ENCODE results near the gene ZNF608.

The ZNF608 gene

DNA sequence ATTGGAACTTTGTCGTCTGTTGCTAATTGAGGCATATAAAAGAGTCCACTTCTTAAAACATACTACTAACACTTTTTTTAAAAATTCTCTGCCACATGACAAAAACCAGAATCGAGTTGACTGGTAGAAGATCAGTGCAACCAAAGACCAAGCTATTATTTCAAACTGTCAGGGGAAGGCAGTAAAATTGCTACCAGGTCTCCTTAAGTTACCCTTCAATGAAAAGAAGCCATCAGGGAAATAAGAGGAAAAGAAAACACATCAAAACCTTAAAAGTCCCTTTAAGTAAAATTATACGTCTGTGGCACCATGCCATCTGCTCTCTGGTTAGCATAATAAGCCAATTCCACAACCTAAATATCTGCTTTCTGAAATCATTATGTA, 9.6 kb downstream of the ZNF608 start:
- no peak for DNase-seq (ENCODE audit: low spot score)

DNA sequence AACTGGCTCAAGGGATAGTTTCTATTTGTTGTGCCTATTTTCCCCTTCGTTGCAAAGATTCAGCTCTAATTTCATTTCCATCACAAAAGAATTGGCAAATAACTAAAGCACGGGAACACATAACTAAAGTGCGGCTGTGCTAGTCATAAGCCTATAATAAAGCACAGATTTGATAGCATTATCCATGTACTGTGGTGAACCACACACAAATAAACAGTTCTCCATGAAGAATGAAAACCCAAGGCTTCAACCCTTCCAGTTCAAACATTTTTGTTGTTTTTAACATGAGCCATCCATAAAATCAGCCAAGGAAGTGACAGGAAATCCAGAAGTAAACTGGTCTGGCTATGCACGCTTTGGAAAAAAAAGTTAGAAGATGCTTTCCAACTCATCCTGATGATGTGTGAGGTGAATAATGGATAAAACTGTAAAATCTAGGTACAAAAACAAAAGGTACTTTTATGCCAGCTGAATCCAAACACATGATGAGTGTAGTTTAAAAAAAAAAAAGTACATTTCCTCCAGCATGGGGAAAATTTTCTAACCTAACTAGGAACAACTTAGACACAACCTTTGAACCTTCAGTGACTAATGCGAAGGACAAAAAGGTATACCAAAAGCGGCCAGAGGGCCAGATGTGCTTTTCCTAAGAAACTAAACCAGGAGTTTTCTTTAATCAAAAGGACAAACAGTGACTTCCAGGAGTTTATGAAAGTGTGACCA, 10.2 kb downstream of the ZNF608 start:
- no peak for DNase-seq (ENCODE audit: low spot score)

DNA sequence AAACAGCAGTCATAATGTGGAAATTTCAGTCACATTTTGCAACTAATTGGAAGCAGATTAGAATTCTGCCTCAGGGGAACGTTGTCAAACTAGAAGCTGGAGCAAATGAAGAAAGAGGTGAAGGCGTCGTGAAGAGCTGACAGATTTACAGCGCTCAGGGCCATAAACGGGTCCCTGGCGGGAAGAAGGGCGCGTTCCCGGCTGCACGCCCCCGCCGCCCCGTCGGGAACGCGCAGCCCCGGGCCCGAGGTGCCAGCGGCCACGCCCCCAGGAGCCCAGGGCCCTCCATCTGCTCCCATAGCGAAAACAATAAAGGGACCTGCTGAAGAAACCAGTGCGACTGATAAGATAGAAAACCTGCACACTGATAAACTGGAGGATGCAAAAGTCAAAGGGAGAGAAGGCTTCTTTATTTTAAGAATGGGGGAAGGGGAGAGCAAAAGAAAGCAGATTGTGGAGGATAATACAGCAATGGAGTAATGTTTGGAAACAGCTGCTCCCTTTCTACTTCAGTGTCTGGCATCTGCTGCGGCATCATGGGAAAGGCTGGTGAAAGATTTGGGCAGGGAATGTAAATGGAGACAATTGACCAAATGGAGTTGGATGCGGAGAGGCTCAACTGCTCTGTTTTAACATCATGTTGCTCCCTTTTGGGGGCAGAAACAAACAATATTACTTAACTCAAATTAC, 11.1 kb downstream of the ZNF608 start:
- no peak for DNase-seq (ENCODE audit: low spot score)

DNA sequence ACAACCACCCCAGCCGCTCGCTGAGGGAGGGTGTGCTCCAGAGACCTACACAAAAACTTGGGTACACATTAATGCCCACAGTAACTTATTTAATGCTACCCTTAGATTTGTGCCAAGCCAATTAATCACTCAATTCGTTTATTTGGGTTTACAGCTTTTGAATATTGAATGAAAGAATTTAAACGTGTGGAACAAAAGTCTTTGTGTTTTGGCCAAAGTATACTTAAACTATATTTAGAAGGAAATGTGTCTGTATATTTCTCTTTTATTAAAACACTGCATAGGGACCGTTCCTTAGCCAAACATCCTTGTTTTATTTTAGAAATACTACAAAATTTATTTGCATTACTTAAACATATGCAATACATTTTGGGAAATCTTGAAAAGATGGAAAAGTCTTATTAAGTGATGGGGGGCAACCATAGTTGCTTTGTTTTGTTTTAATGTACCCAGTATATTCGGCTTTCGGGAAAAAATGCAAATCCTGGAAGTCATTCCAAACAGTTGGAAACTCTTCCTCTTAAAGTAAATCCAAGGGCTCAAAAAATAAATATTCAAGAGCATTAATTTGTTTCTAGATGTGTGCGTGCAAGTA, 11.8 kb downstream of the ZNF608 start:
- DNase-seq (ENCODE audit: low spot score): no peak

DNA sequence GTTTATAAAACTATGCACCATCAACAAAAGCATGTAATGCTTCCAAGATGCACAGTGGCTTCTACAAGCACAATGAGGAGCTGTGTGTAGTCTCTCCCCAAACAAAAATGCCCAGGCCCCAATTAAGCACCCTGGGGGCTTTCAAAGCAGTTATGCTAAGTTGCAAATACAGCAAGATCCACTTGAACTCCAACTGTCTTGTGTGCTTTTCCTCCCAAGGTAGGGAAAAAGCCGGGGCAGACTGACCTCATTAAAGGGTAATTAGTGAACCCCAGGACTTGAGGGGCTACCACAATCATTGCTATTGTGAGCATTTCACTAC, 13.1 kb downstream of the ZNF608 start:
- DNase-seq (ENCODE audit: low spot score): no peak

DNA sequence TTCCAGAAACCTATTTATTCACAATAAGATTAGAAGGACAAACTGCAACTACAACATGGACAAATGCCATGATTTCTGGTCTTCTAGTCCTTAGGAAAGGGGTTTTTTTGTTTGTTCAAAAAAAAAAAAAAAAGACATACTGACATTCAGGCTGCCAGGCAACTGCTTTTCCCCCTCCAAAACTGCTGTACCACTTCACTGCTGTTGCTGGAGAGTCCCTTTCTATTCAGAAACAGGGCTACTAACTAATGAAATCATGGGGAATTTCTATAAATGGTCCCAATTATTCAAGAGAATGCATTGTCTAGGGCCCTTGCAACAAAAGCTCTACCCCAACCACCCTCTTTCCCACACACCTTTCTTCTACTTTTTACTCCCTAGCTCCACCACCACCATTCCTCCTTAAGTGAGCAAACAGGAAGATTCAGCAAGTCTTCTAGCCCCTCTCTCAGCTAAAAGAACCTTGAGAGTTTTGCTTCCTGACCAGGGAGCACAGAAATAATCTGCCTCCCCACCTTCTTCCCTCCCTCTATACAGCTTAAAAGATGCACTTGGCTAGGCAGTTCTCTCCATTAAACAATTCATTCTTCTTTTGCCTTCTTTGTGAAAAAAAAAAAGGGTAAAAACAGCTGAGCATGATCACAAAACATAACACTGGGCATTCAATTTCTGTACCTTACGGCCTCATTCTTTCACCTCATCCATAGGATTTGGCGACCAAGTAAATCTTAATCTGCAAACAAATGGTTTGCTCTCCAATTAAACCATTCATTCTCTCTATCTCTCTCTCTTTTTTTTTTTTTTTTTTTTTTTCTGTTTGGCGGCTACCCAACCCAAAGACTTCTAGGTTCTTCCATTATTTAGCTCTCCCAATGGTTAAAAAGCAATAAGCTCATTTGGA, 13.8 kb downstream of the ZNF608 start:
- DNase-seq (ENCODE audit: low spot score): no peak

DNA sequence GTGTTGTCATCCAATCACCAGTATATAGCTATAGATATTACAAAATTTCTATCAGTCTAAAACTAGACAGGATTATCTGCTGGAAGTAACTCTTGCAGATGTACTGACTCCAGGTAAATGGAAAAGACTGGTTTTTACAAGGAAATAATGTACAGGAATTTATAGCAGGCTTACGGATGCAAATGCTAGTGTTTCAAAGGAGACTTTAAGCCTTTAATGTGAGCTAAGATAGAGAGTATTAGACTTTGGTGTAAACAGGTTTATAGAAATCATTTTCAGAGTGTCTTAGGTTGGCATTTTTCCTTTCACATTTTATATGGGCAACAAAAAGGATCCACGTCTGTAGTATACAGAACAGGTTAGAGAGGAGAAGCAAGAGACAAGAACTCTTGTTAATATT, 16.1 kb downstream of the ZNF608 start:
- DNase-seq (ENCODE audit: low spot score): no peak

DNA sequence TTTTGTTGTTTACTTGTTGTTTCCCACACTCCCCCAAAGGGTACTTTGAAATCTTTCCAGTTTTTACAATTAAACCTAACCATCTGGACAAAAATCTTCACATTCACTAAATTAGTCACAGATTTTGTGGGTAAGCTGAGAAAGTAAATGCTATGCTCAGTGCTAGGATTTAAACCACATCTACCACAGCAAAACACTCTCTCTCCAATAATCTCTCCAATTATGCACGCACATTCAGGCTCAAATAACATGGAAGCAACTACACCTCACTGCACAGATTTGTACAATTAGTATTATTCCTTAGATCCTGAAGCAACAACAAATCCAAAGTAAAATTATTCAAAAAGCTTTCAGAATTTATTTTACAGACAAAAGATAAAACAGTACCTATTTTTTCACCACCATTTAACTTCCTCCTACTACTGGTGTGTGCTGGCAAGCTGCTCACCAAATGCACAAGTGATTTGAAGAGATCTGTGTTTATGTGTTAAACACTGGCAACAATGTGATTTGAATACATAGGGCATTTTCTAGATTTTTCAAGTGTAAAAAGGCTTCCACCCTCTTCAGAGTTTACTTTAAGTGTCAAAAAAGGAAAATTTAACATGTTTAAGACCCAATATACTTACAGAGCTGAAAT, 16.6 kb downstream of the ZNF608 start:
- DNase-seq (ENCODE audit: low spot score): no peak

DNA sequence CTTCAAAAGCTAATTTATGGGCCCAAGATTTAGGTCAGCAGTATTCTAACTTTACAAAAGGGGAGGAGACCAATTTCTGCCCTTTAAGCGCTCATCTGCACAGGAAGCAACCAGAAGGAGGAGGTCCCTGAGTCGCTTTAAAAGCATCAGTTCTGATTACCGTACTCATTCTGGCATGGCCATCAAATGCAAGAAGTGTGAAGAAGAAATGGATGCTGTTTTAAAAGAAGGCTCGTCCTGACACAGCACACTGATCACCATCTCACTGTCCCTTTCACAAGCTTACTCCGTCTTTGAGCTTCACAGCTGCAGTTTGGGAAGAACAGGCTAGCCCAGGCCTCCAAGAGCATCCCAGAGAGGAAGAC, 17.5 kb downstream of the ZNF608 start:
- DNase-seq (ENCODE audit: low spot score): no peak

DNA sequence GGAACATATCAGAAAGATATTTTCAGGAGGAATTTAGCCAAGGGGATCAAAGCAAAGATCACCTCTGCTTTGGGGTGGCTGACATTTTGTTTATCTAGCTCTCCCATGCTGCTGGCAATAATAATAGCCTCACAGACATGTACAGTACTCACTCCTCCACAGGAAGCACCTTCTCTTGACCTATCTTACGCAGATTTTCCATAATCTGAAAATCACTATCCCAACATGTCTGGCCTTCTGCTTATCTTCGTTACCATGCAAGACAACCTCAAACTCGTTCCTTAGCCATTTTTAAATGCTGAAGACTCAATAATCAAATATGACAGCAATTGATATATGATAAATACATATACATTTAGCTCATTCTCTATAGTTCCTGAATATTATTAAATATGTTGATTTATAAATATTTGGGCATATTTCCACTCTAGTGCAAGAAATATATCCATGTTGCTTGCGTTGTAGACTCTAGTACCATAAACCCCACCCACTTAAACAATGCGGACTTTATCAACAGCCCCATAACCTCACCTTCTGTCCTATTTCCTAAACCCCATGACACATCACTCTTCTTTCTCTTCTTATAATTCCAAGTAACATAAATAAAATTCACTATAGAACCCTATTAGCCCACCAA, 18.0 kb downstream of the ZNF608 start:
- no peak for DNase-seq (ENCODE audit: low spot score)

DNA sequence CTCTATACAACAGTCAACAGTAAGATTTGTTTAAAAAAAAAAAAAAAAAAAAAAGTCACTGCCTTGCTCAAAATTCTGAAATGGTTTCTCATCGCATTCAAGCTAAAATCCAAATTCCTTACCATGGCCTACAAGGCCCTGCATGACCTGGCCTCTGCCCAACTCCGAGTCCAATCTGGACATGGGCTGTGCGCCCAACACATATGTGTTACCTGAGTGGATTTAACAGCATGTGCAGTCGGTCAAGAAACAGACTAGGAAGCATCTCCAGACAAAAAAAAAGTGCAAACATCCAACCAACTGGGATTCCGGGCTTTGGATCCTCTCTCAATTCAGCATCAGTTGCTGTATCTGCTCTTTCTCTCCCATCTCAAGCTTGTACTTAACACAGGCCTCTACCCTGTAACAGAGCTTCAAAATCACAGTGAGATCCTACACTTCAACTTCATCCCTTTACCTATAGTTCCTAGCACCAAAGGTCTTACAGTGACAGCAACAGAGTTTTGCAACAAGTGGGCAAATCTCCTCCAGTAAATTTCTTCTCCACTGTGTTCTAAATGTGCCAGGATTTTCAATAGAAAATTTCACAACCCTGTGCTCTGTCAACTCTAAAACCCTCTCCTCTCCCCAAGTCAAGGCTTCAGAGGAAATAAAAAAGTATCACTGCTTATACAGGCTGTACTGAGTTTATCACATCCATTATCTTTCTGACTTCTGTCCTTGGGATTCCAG, 19.6 kb downstream of the ZNF608 start:
- no peak for DNase-seq (ENCODE audit: low spot score)

DNA sequence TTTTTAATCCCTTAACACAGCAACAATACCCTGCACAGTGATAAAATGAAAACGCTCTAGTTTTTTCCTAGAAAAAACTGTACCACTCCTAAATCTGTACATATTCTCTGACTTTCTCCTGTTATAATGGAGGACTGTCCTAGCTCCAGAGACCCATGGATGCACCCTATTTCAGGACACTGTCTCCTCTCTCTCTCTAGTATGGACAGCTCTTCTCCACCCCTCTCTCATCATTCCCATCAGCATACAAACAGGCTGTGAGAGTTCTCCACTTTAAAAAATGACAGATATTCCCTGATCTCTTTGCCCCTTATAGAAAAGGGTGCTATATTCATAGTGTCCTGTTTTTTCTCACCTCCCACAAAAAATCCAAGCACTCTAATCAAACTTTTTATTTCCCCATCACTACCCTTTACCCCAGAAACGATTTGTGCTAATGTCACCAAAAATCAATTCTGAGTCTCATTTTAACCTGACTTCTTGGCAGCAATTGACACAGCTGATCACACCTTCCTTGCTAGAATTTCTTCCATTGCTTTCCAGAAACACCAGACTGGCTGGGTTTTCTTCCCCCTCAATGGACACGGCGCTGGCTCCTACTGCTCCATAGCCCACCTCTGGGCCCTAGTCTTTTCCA, 20.7 kb downstream of the ZNF608 start:
- DNase-seq (ENCODE audit: low spot score): no peak

DNA sequence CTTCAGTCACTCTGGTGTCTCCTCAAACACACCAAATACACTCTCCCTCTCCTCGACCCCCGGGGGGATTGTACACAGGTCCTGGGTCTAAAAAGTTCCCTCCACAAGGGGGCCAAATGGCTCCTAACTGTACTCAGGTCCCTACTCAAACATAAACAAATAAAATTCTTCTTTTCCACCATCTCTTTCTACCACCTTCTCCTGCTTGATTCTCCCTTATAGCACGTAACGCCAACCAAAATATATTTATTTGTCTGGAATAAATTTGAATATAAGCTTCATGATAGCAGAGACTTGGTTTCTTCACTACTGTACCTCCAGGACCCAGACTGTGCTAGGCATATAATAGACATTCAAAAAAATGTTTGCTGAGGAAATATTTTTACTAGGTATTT, 21.4 kb downstream of the ZNF608 start:
- DNase-seq (ENCODE audit: low spot score): no peak

DNA sequence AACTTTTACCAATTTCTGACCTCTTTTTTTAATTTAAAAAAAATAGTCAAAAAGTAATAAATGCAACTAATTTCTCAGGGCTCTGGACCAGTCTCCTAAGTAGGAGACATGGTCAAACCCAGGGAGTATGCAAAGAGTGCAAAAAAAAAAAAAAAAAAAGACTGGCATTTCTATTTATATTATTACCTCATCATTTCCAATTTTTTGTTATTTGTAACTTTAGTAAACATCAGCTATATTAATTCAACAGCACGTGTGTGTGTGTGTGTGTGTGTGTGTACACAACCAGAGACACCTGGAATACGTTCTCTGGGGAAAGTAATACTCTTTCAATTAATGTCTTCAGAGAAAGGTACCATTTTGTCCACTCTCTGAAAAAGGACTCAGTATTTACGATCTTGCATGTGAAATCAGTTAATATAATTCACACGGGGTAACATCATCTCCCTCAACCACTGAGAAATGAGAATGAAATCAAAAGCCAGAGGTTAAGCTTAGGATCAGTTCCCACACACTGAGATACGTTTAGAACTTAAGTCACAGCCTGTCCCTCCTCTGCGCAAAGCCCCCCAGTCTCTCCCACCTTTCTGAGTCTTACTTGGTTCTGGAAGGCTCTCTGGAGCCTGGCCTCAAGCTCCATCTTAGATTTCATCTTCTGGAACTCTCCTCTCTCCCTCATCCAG, 21.9 kb downstream of the ZNF608 start:
- no peak for DNase-seq (ENCODE audit: low spot score)

DNA sequence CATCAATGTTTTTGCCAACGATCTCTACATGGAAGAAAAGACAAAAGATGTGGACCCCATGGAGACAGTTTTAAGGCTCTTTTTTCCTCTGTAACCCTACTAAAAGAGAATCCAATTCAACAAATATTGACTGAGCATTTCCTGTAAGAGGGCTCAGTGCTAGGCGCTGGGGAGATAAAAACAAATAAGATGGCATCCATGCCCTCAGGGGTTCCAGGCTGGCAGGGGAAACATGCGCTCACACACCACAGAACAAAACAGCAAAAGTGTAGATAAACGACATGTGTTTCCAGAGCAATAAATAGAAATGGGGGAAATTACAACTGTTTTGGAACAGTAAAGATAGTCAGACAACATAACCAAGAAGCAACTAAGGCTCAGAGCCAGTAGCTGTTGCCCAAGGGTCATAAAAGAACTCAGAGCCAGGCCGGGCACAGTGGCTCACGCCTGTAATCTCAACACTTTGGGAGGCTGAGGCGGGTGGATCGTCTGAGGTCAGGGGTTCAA, 25.2 kb downstream of the ZNF608 start:
- DNase-seq (ENCODE audit: low spot score): no peak

DNA sequence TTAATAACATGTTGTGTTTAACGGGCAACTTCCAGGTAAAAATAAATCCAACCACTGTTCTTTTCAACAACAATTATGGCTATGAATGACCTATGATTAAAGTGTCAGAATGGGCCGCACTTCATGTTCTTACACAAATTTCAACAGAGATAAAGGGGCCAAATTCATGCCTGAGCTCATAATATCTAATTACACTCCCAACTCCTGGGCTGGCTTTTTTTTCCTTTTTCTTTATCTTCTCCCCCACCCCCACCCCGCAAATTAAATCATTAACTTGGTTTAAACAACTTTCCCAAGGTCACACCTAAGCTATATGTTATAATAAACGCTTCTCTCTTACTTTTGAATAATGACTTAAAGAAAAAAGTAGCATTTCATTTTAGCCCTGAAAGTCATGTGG, 25.8 kb downstream of the ZNF608 start:
- no peak for DNase-seq (ENCODE audit: low spot score)

DNA sequence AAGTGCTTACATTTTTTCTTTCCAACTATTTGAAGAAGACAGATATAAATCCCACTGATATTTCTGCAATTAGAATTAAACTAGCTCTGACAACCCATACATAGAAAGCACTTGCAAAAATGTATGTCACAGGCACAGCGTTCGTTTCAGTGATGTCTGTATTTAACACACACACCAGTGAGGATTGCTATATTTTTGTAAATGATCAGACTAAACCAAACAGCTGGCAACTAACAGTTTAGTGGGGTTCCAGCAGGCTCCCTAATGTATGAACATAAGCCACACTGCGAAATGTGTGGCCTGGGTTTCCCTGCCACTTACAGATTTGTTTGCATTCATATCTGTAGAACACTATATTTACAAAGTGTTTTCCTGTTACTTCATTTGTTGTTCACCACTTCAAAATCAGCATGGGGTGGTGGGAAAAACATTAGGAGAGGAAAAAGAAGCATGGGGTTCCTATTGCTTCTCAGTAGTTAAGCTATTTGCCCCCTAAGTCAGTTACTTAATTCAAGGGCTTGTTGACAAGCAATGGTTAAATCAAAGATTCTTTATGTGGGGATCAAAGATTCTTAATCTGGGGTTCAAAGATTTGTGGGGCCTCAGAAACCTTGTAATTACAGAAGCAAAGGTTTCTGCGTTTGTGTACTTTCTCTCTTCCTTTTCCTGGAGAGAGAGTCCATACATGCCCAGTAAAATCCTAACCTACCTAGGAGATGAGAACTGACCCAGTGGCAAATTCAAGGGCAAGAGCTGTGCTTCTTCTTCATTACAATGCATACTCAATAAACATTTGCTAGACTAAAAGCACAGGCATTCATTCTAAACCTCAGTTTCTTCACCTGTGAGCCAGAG, 27.1 kb downstream of the ZNF608 start:
- no peak for DNase-seq (ENCODE audit: low spot score)

DNA sequence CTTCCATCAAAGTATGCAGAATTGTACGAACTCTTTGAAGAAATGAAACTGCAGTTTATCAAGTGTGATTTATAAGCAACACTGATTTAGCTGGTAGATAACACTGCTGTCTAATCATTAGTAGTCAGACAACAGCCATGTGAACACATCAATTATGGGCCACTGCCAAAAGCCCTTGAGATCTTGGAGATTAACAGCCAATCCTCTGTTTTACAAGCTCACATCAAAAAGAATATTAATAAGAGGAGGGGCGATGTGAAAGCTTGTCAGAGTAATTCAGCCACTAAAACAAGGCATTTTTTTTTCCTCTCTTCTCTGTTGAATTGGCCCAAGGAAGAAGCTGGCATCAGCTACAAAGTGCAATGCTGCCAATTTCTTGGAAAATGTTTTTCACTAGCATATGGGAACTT, 28.1 kb downstream of the ZNF608 start:
- DNase-seq (ENCODE audit: low spot score): no peak

DNA sequence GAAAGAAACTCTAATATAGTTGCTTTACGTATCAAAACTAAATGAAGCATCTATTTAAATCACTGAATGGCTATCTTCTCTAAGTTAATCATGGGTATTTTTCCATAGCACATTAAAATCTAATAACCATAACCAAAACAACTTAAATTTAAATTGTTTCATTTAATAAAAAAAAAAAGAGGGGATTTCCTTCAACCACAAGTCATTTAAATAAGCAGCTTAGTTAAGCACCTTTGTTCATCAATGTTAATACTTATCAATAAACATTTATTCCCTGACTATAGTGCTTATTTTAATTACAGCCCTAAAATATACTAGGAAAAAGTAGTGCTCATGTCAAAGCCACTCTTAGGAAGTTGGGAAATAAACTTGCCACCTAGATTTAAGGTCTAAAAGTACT, 30.3 kb downstream of the ZNF608 start:
- no peak for DNase-seq (ENCODE audit: low spot score)

All from left forelimb (tissue), 1 donor.